GM21723 (cell line): ENCODE measurements around the gene GAREM1.

ENCODE experiments used
- ATAC-seq: cut with Tn5 transposase; IDR thresholded peaks from one replicate; pipeline ENCODE4 v1.9.1; 2021; ENCODE audit warnings: mild to moderate bottlenecking, moderate library complexity; ENCODE audit not compliant: unreplicated experiment

GAREM1 gene

DNA sequence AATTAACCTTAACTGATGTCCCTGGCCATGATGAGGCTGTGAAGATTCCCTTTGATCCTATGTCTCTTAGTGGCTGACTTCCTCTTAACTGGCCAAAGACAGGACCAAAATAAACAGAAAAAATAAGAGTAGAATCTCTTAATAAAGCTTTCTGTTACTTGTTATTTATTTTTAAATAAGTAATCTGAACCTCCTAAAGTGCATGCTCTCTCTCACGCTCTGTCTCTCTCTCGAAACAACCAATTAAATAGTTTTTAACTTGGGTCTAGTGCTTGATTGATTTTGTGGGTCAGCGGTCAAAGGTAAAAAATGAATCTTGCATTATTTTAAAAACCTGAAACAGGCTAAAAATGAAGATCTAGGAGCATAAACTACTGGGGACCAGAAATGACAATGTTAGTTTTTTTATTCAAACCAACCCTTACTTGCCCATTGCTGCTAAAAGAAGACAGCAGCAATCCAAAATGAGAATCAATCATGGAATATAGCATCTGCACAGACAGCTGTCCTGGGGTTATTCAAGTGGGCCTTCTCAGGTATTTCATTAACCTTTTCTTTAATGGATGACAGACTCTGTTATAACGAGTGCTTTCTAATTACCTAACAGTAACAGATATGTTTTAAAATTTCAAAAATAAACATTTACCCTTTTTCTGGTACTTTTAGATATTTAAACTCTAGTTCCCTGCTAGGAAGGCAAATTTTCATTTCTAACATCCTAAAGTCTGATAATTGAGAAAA lies 11.2 kb downstream of the GAREM1 start:
- ATAC-seq: no peak

GRCh38 chr18:32455361-32455760 lies 15.3 kb downstream of the GAREM1 start:
- ATAC-seq: no peak

DNA sequence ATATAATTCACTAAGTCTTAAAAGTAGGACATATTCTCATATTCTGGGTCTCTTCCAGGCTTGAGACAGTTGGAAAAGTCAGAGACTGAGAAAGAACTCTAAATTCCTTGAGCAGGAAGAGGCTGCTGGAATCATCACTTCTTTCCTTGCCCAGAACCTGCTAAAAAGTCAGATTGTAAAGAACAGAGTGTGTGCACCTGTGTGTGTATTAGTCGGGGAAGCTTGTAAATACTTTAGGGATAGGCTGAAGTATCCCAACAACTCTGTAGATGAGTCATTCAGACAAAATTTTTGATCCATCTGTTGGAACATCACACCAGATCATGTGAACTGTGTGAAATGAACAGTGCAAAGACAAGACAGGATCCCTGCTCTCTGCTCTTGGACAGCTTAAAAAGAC lies 16.1 kb downstream of the GAREM1 start:
- no peak for ATAC-seq

- ATAC-seq: no peak
These were observed 19.8 kb downstream of the GAREM1 start for GRCh38 chr18:32450874-32451273.

DNA sequence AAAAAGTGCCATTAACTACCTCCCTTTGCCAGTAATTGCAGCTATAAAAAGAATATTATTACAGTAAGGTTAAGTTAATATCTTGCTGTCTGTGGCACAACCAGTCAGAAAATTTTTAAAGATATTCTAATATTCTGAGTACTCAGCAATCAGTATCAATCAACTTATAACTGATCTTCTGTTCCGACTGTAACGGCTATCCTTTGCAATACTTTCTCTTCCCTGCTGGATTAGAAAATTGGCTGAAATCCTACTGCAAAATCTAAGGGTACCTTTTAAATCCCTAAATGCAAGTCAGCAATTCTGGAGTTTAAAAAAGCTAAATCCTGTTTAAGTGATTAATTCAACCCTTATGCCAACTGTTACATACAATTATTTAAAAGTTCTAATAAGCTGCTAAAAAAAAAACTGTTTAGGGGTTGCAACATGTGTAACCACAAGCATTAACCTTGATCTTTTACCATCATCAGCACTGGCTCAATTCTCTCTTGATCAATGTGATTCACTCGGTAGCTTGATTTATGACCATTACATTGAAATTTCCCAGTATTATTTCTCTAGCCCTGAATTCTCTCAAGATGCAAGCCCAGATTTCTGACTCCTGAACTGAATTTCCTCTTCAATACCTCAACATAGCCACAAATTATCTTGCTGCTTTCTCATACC lies 20.5 kb downstream of the GAREM1 start:
- ATAC-seq: no peak

DNA sequence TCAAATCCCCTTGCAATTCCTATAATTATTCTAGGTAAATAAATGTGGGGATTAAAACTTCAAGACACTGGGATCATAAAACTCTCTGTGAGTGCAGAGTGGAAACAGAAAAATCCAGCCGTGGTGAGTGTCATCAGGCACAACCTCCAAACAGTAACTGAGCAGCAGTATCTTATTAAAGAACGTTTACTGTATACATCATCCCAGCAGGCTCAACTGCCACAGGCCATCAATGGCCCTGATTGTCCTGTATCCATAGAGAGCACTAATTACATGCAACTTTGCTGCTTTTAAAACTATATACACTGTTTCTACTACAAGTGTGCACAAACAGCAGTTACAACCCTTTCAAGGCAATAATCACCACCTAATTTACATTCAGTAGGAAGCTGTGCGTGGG lies 23.9 kb downstream of the GAREM1 start:
- no peak for ATAC-seq

GRCh38 chr18:32445846-32446245 lies 24.8 kb downstream of the GAREM1 start:
- ATAC-seq: no peak

DNA sequence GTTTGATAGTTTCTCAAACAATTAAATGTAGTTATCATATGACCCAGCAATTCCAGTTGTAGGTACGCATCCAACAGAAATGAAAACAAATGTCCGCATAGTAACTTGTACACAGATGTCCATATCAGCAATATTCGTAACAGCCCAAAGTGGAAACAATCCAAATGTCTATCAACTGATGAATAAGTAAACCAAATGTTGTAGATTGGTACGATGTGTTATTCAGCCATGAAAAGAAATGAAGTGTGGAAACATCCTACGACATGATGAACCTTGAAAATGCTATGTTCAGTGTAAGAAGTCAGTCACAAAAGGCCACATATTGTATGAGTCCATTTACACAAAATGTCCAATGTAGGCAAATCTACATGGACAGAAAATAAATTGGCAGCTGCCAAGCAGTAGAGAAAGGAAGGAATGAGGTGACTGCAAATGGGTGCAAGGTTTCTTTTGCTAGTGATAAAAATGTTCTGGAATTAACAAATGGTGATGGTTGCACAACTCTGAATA lies 26.9 kb downstream of the GAREM1 start:
- no peak for ATAC-seq

- no peak for ATAC-seq
These were observed 27.5 kb downstream of the GAREM1 start for GRCh38 chr18:32443033-32443705.

- ATAC-seq: no peak
These were observed 28.1 kb downstream of the GAREM1 start for GRCh38 chr18:32442575-32442974.

- ATAC-seq: no peak
These were observed 29.1 kb downstream of the GAREM1 start for GRCh38 chr18:32441533-32441932.

DNA sequence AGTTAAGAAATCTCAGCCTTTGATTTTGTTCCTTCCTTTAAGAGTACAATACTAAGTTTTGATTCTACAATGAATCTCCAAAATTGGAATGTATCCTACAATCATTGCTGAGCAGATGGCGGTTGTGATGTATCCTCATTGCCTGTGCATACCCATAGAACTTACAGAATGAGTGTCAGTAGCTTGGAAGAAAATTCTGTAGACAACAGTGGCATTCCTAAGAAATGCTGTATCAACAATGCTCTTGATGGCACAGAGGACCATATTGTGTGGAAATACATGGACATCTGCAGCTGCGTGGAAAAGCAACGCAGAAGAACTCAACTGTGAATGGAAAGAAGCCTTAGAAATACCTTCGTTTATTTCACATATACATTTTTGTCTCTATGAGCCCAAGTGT lies 30.2 kb downstream of the GAREM1 start:
- no peak for ATAC-seq

- ATAC-seq: no peak
These were observed 30.9 kb downstream of the GAREM1 start for GRCh38 chr18:32439802-32440201.

GRCh38 chr18:32439241-32439640 lies 31.4 kb downstream of the GAREM1 start:
- no peak for ATAC-seq

GRCh38 chr18:32438173-32438572 lies 32.5 kb downstream of the GAREM1 start:
- ATAC-seq: no peak

- no peak for ATAC-seq
These were observed 33.4 kb downstream of the GAREM1 start for GRCh38 chr18:32437100-32437834.

- no peak for ATAC-seq
These were observed 34.8 kb downstream of the GAREM1 start for GRCh38 chr18:32435631-32436500.

DNA sequence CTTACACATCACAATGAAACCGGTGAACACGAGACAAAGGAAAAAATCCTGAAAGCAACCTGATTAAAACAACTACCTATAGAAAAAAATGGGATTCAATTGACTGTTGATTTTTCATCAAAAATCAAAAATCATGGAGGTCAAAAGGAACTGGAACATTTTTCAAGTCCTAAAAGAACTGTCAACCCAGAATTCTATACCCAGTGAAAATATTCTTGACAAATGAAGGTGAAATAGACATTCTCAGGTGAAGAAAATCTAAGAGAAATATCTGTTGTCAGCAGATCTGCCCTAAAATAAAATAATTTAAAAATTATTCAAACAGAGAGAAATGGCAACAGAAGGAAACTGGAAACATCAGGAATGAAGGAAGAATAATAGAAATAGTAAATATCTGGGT lies 38.9 kb downstream of the GAREM1 start:
- ATAC-seq: no peak

DNA sequence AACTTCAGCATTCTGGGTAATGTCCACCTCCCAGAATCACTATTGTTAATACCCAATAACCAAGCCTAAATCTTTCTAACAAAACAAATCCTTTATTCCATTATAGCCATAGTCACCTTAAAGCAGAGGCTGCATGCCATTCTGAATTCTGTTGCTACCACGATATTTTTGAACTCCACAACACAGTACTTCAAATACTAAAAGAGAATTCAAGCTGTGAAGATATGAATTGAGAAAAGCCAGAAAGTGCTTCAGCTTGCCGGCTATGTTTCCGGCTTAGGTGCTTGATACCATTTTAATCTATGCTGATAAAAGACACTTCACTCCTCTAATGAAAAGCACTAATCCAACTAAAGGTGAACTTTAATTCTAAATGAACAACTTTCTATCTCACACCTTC lies 41.3 kb downstream of the GAREM1 start:
- ATAC-seq: no peak
